ENCODE measurements around the gene MAST4.
"Not testable (repeated sequence)": the region's sequence is repeated elsewhere in the genome, so short reads cannot be mapped to it uniquely, and the experiment has no call there.

Gene MAST4

DNA sequence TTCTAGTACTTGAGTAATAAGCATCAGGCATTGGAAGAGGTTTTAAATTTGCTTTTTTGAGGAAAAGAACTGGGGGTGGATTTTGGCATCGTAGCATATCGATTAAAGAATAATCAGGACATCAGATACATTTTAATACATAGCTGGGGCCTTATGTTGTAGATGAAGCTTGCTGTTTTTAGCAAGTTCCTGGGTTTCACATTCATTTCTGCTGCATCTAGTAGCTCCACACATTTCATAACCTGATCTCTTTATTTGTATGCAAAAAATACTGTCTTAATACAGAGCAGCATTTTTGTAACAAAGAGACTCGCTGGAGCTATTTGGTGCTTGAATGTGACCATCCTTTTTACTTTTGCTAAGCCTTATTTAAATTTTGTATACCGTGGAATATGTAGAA lies 571.9 kb downstream of the MAST4 start:
- Histone ChIP-seq H3K9ac (ENCODE audit: low read length) (no peak overlapping the region), H2AK5ac (ENCODE audit: low read length, severe bottlenecking) (no peak overlapping the region), H3K23ac (ENCODE audit: low read length in 2 of 2) (no peak overlapping the region), H4K8ac (ENCODE audit: low read length) (no peak overlapping the region), H3K79me1 (replicated peaks; ENCODE audit: low read length, poor library complexity, severe bottlenecking) (peaks cover 2% of the 10 kb centered on the region), H3K4ac (ENCODE audit: low read depth in 1 of 2, low read length in 2 of 2) (no peak overlapping the region), H3K4me2 (ENCODE audit: low read length, poor library complexity, severe bottlenecking) (no peak overlapping the region), H2AFZ (ENCODE audit: low read depth, low read length) (no peak overlapping the region), H2BK120ac (ENCODE audit: low read depth, low read length) (no peak overlapping the region), H2BK15ac (ENCODE audit: low read depth, poor library complexity, severe bottlenecking) (no peak overlapping the region), H3K27ac (ENCODE audit: low read length, poor library complexity, severe bottlenecking) (no peak overlapping the region), H3K4me3 (ENCODE audit: insufficient read depth in 1 of 2, low read depth in 1 of 2, low read length in 2 of 2) (no peak overlapping the region), H2BK12ac (ENCODE audit: low read length in 2 of 2) (no peak overlapping the region), H4K91ac (ENCODE audit: low read length) (no peak overlapping the region), H3K18ac (ENCODE audit: low read depth in 1 of 2, low read length in 2 of 2) (no peak overlapping the region), H3K4me1 (ENCODE audit: control insufficient read depth, insufficient read depth, low read depth, low read length) (no peaks in the 10 kb centered on the region), H3K36me3 (ENCODE audit: control insufficient read depth in 1 of 2, insufficient read depth in 2 of 2, low read depth in 1 of 2, low read length in 2 of 2) (peaks cover 39 to 49% of the 10 kb centered on the region in 2 experiments), H3K27me3 (ENCODE audit: control insufficient read depth in 1 of 2, insufficient read depth in 1 of 2, low read length in 2 of 2) (no peaks in the 10 kb centered on the region), H3K9me3 (ENCODE audit: control insufficient read depth, low read length) (no peaks in the 10 kb centered on the region), H2BK5ac (ENCODE audit: low read depth, low read length, poor library complexity, severe bottlenecking) (no peak overlapping the region), H3K14ac (ENCODE audit: low read length in 2 of 2) (no peak overlapping the region)
- WGBS = 100% methylated on average over 2 of the region's 4 CpGs
- DNase-seq = no peak

DNA sequence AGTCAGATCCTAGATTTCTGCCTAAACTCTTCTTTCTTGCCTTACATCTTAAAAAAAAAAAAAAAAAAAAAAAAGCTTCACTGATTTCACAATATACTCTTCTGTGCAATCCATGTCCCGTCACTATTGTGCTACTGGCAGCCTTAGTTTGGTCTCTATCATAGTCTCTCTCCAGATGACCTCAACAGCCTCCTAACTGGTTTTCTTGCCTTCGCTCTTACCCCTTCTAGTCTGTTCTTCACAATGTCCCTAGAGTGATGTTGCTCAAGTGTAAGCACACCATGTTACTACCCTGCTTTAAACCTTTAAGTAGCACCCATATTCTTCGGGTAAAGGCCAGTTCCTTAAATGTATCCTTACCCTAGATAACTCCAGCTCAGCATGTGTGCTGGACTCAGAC lies 574.6 kb downstream of the MAST4 start:
- Histone ChIP-seq H4K8ac (ENCODE audit: low read length) (no peak overlapping the region), H3K27ac (ENCODE audit: low read length, poor library complexity, severe bottlenecking) (no peak overlapping the region), H3K4me3 (ENCODE audit: insufficient read depth in 1 of 2, low read depth in 1 of 2, low read length in 2 of 2) (no peak overlapping the region), H3K79me1 (replicated peaks; ENCODE audit: low read length, poor library complexity, severe bottlenecking) (peaks cover 2% of the 10 kb centered on the region), H3K36me3 (ENCODE audit: control insufficient read depth in 1 of 2, insufficient read depth in 2 of 2, low read depth in 1 of 2, low read length in 2 of 2) (peaks cover 12 to 22% of the 10 kb centered on the region in 2 experiments), H2BK15ac (ENCODE audit: low read depth, poor library complexity, severe bottlenecking) (no peak overlapping the region), H2AK5ac (ENCODE audit: low read length, severe bottlenecking) (no peak overlapping the region), H3K9me3 (ENCODE audit: control insufficient read depth, low read length) (no peaks in the 10 kb centered on the region), H2BK12ac (ENCODE audit: low read length in 2 of 2) (no peak overlapping the region), H3K14ac (ENCODE audit: low read length in 2 of 2) (no peak overlapping the region), H3K18ac (ENCODE audit: low read depth in 1 of 2, low read length in 2 of 2) (no peak overlapping the region), H3K9ac (ENCODE audit: low read length) (no peak overlapping the region), H3K27me3 (ENCODE audit: control insufficient read depth in 1 of 2, insufficient read depth in 1 of 2, low read length in 2 of 2) (no peaks in the 10 kb centered on the region), H3K23ac (ENCODE audit: low read length in 2 of 2) (no peak overlapping the region), H3K4me1 (ENCODE audit: control insufficient read depth, insufficient read depth, low read depth, low read length) (no peaks in the 10 kb centered on the region), H2AFZ (ENCODE audit: low read depth, low read length) (no peak overlapping the region), H3K4me2 (ENCODE audit: low read length, poor library complexity, severe bottlenecking) (no peak overlapping the region), H2BK5ac (ENCODE audit: low read depth, low read length, poor library complexity, severe bottlenecking) (no peak overlapping the region), H3K4ac (ENCODE audit: low read depth in 1 of 2, low read length in 2 of 2) (no peak overlapping the region), H4K91ac (ENCODE audit: low read length) (peak overlapping the region; percentile 22), H2BK120ac (ENCODE audit: low read depth, low read length) (no peak overlapping the region)
- WGBS = 95% methylated on average over 3 of the region's 3 CpGs
- no peak for DNase-seq

DNA sequence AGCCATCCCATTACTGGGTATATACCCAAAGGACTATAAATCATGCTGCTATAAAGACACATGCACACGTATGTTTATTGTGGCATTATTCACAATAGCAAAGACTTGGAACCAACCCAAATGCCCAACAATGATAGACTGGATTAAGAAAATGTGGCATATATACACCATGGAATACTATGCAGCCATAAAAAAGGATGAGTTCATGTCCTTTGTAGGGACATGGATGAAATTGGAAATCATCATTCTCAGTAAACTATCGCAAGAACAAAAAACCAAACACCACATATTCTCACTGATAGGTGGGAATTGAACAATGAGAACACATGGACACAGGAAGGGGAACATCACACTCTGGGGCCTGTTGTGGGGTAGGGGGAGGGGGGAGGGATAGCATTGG lies 577.2 kb downstream of the MAST4 start:
- H2BK12ac ChIP-seq (ENCODE audit: low read length in 2 of 2); H4K91ac ChIP-seq (ENCODE audit: low read length); H3K9ac ChIP-seq (ENCODE audit: low read length); H3K4me3 ChIP-seq (ENCODE audit: insufficient read depth in 1 of 2, low read depth in 1 of 2, low read length in 2 of 2); H3K27me3 ChIP-seq (ENCODE audit: control insufficient read depth in 1 of 2, insufficient read depth in 1 of 2, low read length in 2 of 2); H3K23ac ChIP-seq (ENCODE audit: low read length in 2 of 2); H3K4me2 ChIP-seq (ENCODE audit: low read length, poor library complexity, severe bottlenecking); H2AK5ac ChIP-seq (ENCODE audit: low read length, severe bottlenecking); H2BK120ac ChIP-seq (ENCODE audit: low read depth, low read length); H3K79me1 ChIP-seq (replicated peaks; ENCODE audit: low read length, poor library complexity, severe bottlenecking); H3K18ac ChIP-seq (ENCODE audit: low read depth in 1 of 2, low read length in 2 of 2); H3K4ac ChIP-seq (ENCODE audit: low read depth in 1 of 2, low read length in 2 of 2); H2AFZ ChIP-seq (ENCODE audit: low read depth, low read length); H4K8ac ChIP-seq (ENCODE audit: low read length); DNase-seq; H2BK15ac ChIP-seq (ENCODE audit: low read depth, poor library complexity, severe bottlenecking); H2BK5ac ChIP-seq (ENCODE audit: low read depth, low read length, poor library complexity, severe bottlenecking); H3K36me3 ChIP-seq (ENCODE audit: control insufficient read depth in 1 of 2, insufficient read depth in 2 of 2, low read depth in 1 of 2, low read length in 2 of 2); H3K27ac ChIP-seq (ENCODE audit: low read length, poor library complexity, severe bottlenecking); H3K4me1 ChIP-seq (ENCODE audit: control insufficient read depth, insufficient read depth, low read depth, low read length); H3K9me3 ChIP-seq (ENCODE audit: control insufficient read depth, low read length); H3K14ac ChIP-seq (ENCODE audit: low read length in 2 of 2): not testable (repeated sequence)
- no CpG with 5 or more reads among the region's 2 CpGs for WGBS

DNA sequence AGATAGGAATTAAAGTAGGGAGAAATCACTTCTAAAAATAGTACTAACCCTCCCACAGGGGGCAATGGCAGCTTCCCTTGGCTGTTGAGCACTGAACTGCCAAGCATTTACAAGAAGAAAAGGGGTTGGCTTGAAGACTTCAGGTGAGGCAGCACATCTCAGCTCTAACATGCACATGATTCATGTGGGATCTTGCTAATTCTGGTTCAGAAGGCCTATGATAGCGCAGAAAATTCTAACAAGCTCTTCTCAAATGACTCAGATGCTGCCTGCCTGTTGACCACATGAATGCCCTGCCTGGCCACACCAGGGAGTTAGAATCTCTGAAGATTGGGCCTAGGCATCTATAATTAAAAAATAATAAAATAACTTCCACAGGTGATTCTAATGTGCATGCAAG lies 577.8 kb downstream of the MAST4 start:
- H3K23ac ChIP-seq (ENCODE audit: low read length in 2 of 2) = no peak overlapping the region
- H2BK12ac ChIP-seq (ENCODE audit: low read length in 2 of 2) = no peak overlapping the region
- H2BK5ac ChIP-seq (ENCODE audit: low read depth, low read length, poor library complexity, severe bottlenecking) = no peak overlapping the region
- H3K14ac ChIP-seq (ENCODE audit: low read length in 2 of 2) = no peak overlapping the region
- H3K4me3 ChIP-seq (ENCODE audit: insufficient read depth in 1 of 2, low read depth in 1 of 2, low read length in 2 of 2) = no peak overlapping the region
- DNase-seq = no peak
- 100% methylated on average over 1 of the region's 1 CpG for WGBS
- no peak overlapping the region for H3K4me2 ChIP-seq (ENCODE audit: low read length, poor library complexity, severe bottlenecking)
- H4K8ac ChIP-seq (ENCODE audit: low read length) = no peak overlapping the region
- H3K79me1 ChIP-seq (replicated peaks; ENCODE audit: low read length, poor library complexity, severe bottlenecking) = no peaks in the 10 kb centered on the region
- no peak overlapping the region for H3K9ac ChIP-seq (ENCODE audit: low read length)
- no peak overlapping the region for H3K27ac ChIP-seq (ENCODE audit: low read length, poor library complexity, severe bottlenecking)
- no peak overlapping the region for H3K18ac ChIP-seq (ENCODE audit: low read depth in 1 of 2, low read length in 2 of 2)
- no peak overlapping the region for H3K4ac ChIP-seq (ENCODE audit: low read depth in 1 of 2, low read length in 2 of 2)
- peaks cover 0 to 9% of the 10 kb centered on the region in 2 experiments for H3K36me3 ChIP-seq (ENCODE audit: control insufficient read depth in 1 of 2, insufficient read depth in 2 of 2, low read depth in 1 of 2, low read length in 2 of 2)
- H3K27me3 ChIP-seq (ENCODE audit: control insufficient read depth in 1 of 2, insufficient read depth in 1 of 2, low read length in 2 of 2) = no peaks in the 10 kb centered on the region
- H2BK15ac ChIP-seq (ENCODE audit: low read depth, poor library complexity, severe bottlenecking) = no peak overlapping the region
- no peak overlapping the region for H2AFZ ChIP-seq (ENCODE audit: low read depth, low read length)
- no peak overlapping the region for H4K91ac ChIP-seq (ENCODE audit: low read length)
- no peak overlapping the region for H2BK120ac ChIP-seq (ENCODE audit: low read depth, low read length)
- H3K9me3 ChIP-seq (ENCODE audit: control insufficient read depth, low read length) = no peaks in the 10 kb centered on the region
- H2AK5ac ChIP-seq (ENCODE audit: low read length, severe bottlenecking) = no peak overlapping the region
- H3K4me1 ChIP-seq (ENCODE audit: control insufficient read depth, insufficient read depth, low read depth, low read length) = no peaks in the 10 kb centered on the region
